PC-9 (cell line): Measurements from ENCODE around the gene ERGIC2. TPM values are rescaled to one million over a fixed set of nuclear protein-coding genes. Genes with fewer than 3 reads are reported as not detected.

ENCODE experiments used
- BruUV-seq: library from RNA; stranded (reverse); fragments of 400-500 nt; replicated peaks from 2 replicates; lab custom pipeline; 2021; lab: Mats Ljungman, UMichigan
- CTCF ChIA-PET: fragments of 300-600 bp; sonication (Branson Sonifier 250); formaldehyde crosslinking; loops from one replicate; lab custom pipeline; 2022; ENCODE audit warnings: antibody characterized with exemption; lab: Charles Lee
- POLR2A ChIA-PET: fragments of 300-600 bp; sonication (Branson Sonifier 250); formaldehyde crosslinking; loops from one replicate; lab custom pipeline; 2022; ENCODE audit warnings: antibody characterized with exemption; ENCODE audit not compliant: unreplicated experiment; lab: Charles Lee
- DNase-seq, 2 experiments: peaks; one replicate each; pipeline versions ENCODE4 v3.0.0 to v3.0.0-alpha.2; 2015 to 2022; ENCODE audit warnings: mixed read lengths in 1 of 2
- H2AFZ ChIP-seq: fragments of 200-600 bp; sonication (generic); 2 replicates; pipeline ENCODE4 v1.8.1; 2017; ENCODE audit warnings: antibody characterized with exemption
- H3F3A ChIP-seq: fragments of 200-600 bp; sonication (generic); 2 replicates; pipeline ENCODE4 v1.8.1; 2017; ENCODE audit warnings: antibody characterized with exemption, mild to moderate bottlenecking, low read depth; ENCODE audit not compliant: insufficient read depth
- H3K27ac ChIP-seq: fragments of 200-600 bp; sonication (generic); 2 replicates; pipeline ENCODE4 v1.6.1; 2016; ENCODE audit warnings: mixed run types
- H3K27me3 ChIP-seq: fragments of 200-600 bp; sonication (generic); 2 replicates; pipeline ENCODE4 v1.6.1; 2016; ENCODE audit warnings: low read depth, mixed run types; ENCODE audit not compliant: insufficient read depth
- H3K36me3 ChIP-seq: fragments of 200-600 bp; sonication (generic); 2 replicates; pipeline ENCODE4 v1.6.1; 2016; ENCODE audit warnings: low read depth, mixed run types
- H3K4me1 ChIP-seq: fragments of 200-600 bp; sonication (generic); replicated peaks from 2 replicates; pipeline ENCODE4 v1.6.1; 2016; ENCODE audit warnings: mixed run types; ENCODE audit not compliant: insufficient read depth
- H3K4me2 ChIP-seq: fragments of 200-600 bp; sonication (generic); 2 replicates; pipeline ENCODE4 v1.6.1; 2017; ENCODE audit warnings: mixed run types
- H3K4me3 ChIP-seq: fragments of 200-600 bp; sonication (generic); 2 replicates; pipeline ENCODE4 v1.6.1; 2016; ENCODE audit warnings: mixed run types
- H3K79me2 ChIP-seq: fragments of 200-600 bp; sonication (generic); 2 replicates; pipeline ENCODE4 v1.6.1; 2017; ENCODE audit warnings: low read depth, mixed run types
- H3K9me2 ChIP-seq: fragments of 200-600 bp; sonication (generic); 2 replicates; pipeline ENCODE4 v1.8.1; 2017; ENCODE audit warnings: mild to moderate bottlenecking; ENCODE audit not compliant: insufficient read depth
- H3K9me3 ChIP-seq: fragments of 200-600 bp; sonication (generic); 2 replicates; pipeline ENCODE4 v1.8.1; 2016; ENCODE audit warnings: low read depth; ENCODE audit not compliant: insufficient read depth
- H4K20me1 ChIP-seq: fragments of 200-600 bp; sonication (generic); 2 replicates; pipeline ENCODE4 v1.8.1; 2017; ENCODE audit not compliant: insufficient read depth
- EZH2 ChIP-seq: fragments of 200-600 bp; sonication (generic); IDR thresholded peaks from 2 replicates; pipeline ENCODE4 v1.8.0; 2017; ENCODE audit warnings: antibody characterized with exemption, low read depth
- intact Hi-C: fragments of 100-400 bp; cut with micrococcal nuclease; formaldehyde crosslinking; loops from one replicate; pipeline ENCODE4 v1.10.0; 2022; ENCODE audit not compliant: unreplicated experiment
- total RNA-seq: library from RNA; stranded (reverse); gene quantifications from 2 replicates; pipeline ENCODE4 v1.2.3, GENCODE V29; 2021
- TF ChIP-seq, protein P1 (sequence below): fragments of 200-600 bp; sonication (generic); conservative IDR thresholded peaks from 2 replicates; pipeline ENCODE4 v1.6.1; 2017; ENCODE audit warnings: mixed run types, antibody characterized with exemption, mild to moderate bottlenecking, moderate library complexity

The ERGIC2 gene
- total RNA-seq, 1 experiment from 2014 or later, result 141 TPM

- no peaks in the 10 kb centered on the region for H3K9me3 ChIP-seq
- H3K79me2 ChIP-seq, result no peaks in the 10 kb centered on the region
- no peak overlapping the region for H3K4me2 ChIP-seq
- peaks cover 1% of the 10 kb centered on the region; the same call in 1 of the 2 replicates for H3K36me3 ChIP-seq
- H2AFZ ChIP-seq, result no peak overlapping the region
- TF ChIP-seq, protein P1, sequence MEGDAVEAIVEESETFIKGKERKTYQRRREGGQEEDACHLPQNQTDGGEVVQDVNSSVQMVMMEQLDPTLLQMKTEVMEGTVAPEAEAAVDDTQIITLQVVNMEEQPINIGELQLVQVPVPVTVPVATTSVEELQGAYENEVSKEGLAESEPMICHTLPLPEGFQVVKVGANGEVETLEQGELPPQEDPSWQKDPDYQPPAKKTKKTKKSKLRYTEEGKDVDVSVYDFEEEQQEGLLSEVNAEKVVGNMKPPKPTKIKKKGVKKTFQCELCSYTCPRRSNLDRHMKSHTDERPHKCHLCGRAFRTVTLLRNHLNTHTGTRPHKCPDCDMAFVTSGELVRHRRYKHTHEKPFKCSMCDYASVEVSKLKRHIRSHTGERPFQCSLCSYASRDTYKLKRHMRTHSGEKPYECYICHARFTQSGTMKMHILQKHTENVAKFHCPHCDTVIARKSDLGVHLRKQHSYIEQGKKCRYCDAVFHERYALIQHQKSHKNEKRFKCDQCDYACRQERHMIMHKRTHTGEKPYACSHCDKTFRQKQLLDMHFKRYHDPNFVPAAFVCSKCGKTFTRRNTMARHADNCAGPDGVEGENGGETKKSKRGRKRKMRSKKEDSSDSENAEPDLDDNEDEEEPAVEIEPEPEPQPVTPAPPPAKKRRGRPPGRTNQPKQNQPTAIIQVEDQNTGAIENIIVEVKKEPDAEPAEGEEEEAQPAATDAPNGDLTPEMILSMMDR, result no peak
- no peak for TF ChIP-seq EZH2
- H3K4me1 ChIP-seq, result no peaks in the 10 kb centered on the region
- no peaks in the 10 kb centered on the region for H3K27me3 ChIP-seq
- BruUV-seq, result no TSS peak
- DNase-seq, result no peak
- ChIA-PET CTCF (no interaction called here), POLR2A (interaction anchor here (0.6 kb wide), 1 partner anchor 188 kb away, joined by 3 read pairs; no protein-coding TSS in a partner anchor)
- no peak overlapping the region for H3K27ac ChIP-seq
- H3K4me3 ChIP-seq, result no peak overlapping the region
- H3F3A ChIP-seq, result peaks cover 11% of the 10 kb centered on the region; the same call in 1 of the 2 replicates
- no peaks in the 10 kb centered on the region for H3K9me2 ChIP-seq
- intact Hi-C loops, result no loop called here
- H4K20me1 ChIP-seq, result no peaks in the 10 kb centered on the region
Observed at GRCh38 chr12:29337325-29337724, 43.6 kb downstream of the ERGIC2 start.

DNA sequence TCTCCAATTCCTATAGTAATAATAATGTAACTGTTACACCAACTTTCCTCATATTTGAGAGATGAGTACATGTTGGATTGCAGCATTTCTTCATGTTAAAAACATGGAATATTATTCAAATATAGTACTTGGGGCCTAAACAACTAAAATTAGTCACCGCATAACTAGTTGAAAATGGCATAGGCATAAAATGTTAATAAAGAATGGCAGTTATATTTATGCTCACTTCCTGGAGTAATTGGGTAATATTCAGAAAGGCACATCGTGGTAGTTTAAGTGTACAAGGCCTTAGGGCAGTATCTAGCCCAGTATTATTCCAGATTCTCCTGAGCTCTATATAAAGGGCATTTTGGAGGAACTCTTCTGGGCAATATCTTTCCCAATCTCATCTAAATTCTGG, 46.0 kb downstream of the ERGIC2 start:
- POLR2A ChIA-PET, result no interaction called here
- no TSS peak for BruUV-seq
- CTCF ChIA-PET, result no interaction called here

DNA sequence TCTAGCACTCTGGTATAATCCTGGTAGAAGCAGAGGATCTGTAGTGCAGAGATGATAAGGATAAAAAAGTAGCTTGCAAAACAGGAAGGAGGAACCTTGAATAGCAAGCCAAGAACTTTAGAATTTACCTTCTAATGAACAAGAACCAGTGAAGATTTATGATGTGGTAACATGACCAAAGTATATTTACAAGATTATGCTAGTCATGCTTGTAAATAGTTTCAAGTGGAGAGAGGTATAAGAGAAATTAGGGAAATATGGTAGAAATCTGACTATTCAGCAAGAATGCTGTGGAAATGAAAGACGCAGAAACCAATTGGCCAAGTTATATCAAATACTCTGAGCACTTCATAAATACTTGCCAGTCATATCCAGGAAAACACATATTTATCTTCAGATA, 47.8 kb downstream of the ERGIC2 start:
- Histone ChIP-seq H3K79me2 (no peaks in the 10 kb centered on the region), H3K9me3 (no peaks in the 10 kb centered on the region), H2AFZ (no peak overlapping the region), H3K4me1 (no peaks in the 10 kb centered on the region), H3F3A (no peaks in the 10 kb centered on the region), H3K9me2 (no peaks in the 10 kb centered on the region), H4K20me1 (no peaks in the 10 kb centered on the region), H3K4me3 (no peak overlapping the region), H3K36me3 (no peaks in the 10 kb centered on the region), H3K27ac (no peak overlapping the region), H3K27me3 (no peaks in the 10 kb centered on the region), H3K4me2 (no peak overlapping the region)
- POLR2A ChIA-PET, result no interaction called here
- intact Hi-C loops, result no loop called here
- CTCF ChIA-PET, result no interaction called here
- no peak for DNase-seq
- no TSS peak for BruUV-seq
- TF ChIP-seq EZH2, result no peak
- TF ChIP-seq, protein P1, result no peak

More for the DNA sequence above, 46.0 kb downstream of the ERGIC2 start:
- Histone ChIP-seq H3K9me2 (no peaks in the 10 kb centered on the region), H3K9me3 (no peaks in the 10 kb centered on the region), H3K79me2 (no peaks in the 10 kb centered on the region), H3K4me3 (no peak overlapping the region), H3K27ac (no peak overlapping the region), H3K36me3 (no peaks in the 10 kb centered on the region), H3K4me1 (no peaks in the 10 kb centered on the region), H2AFZ (no peak overlapping the region), H3K4me2 (no peak overlapping the region), H3F3A (peaks cover 6% of the 10 kb centered on the region; the same call in 1 of the 2 replicates), H3K27me3 (no peaks in the 10 kb centered on the region), H4K20me1 (no peaks in the 10 kb centered on the region)
- no peak for DNase-seq
- TF ChIP-seq EZH2, result no peak
- TF ChIP-seq, protein P1, result no peak
- intact Hi-C loops, result no loop called here
